ENCODE data around the gene CDK17.
"Not testable (repeated sequence)": the region's sequence is repeated elsewhere in the genome, so short reads cannot be mapped to it uniquely, and the experiment has no call there.

Gene CDK17

GRCh38 chr12:96361074-96361473 lies 39.2 kb downstream of the CDK17 start:
- intact Hi-C loops (cut with DNase I), result no loop called here

GRCh38 chr12:96360550-96360949 lies 39.7 kb downstream of the CDK17 start:
- intact Hi-C loops (cut with DNase I), result no loop called here
- no peak for DNase-seq

More at GRCh38 chr12:96361074-96361473, 39.2 kb downstream of the CDK17 start:
- DNase-seq, result no peak

GRCh38 chr12:96359328-96359727 lies 40.9 kb downstream of the CDK17 start:
- no peak for DNase-seq
- intact Hi-C loops (cut with DNase I), result no loop called here

GRCh38 chr12:96356831-96357230 lies 43.4 kb downstream of the CDK17 start:
- no peak for DNase-seq
- intact Hi-C loops (cut with DNase I), result no loop called here

- no peak for DNase-seq
- intact Hi-C loops (cut with DNase I), result no loop called here
Measured at GRCh38 chr12:96354844-96355534, 45.2 kb downstream of the CDK17 start.

GRCh38 chr12:96354326-96354725 lies 45.9 kb downstream of the CDK17 start:
- no peak for DNase-seq
- intact Hi-C loops (cut with DNase I), result no loop called here

GRCh38 chr12:96352161-96352835 lies 47.9 kb downstream of the CDK17 start:
- no peak for DNase-seq
- intact Hi-C loops (cut with DNase I), result no loop called here

- no peak for DNase-seq
- intact Hi-C loops (cut with DNase I), result no loop called here
Measured at GRCh38 chr12:96350982-96351381, 49.3 kb downstream of the CDK17 start.

- intact Hi-C loops (cut with DNase I), result no loop called here
- no peak for DNase-seq
Measured at GRCh38 chr12:96347130-96347699, 53.0 kb downstream of the CDK17 start.

- DNase-seq; intact Hi-C loops (cut with DNase I): not testable (repeated sequence)
Measured at GRCh38 chr12:96346716-96347115, 53.5 kb downstream of the CDK17 start.

- intact Hi-C loops (cut with DNase I), result no loop called here
- no peak for DNase-seq
Measured at GRCh38 chr12:96344124-96344695, 56.0 kb downstream of the CDK17 start.

- intact Hi-C loops (cut with DNase I), result no loop called here
- DNase-seq, result no peak
Measured at GRCh38 chr12:96343347-96343954, 56.8 kb downstream of the CDK17 start.

GRCh38 chr12:96339666-96340065 lies 60.6 kb downstream of the CDK17 start:
- intact Hi-C loops (cut with DNase I); DNase-seq: not testable (repeated sequence)

- DNase-seq, result no peak
Measured at GRCh38 chr12:96338852-96339471, 61.3 kb downstream of the CDK17 start.

GRCh38 chr12:96337953-96338352 lies 62.3 kb downstream of the CDK17 start:
- DNase-seq, result no peak
- intact Hi-C loops (cut with DNase I), result no loop called here

More at GRCh38 chr12:96338852-96339471, 61.3 kb downstream of the CDK17 start:
- intact Hi-C loops (cut with DNase I), result no loop called here

- no peak for DNase-seq
- intact Hi-C loops (cut with DNase I), result no loop called here
Measured at GRCh38 chr12:96336489-96336888, 63.8 kb downstream of the CDK17 start.

GRCh38 chr12:96335270-96335669 lies 65.0 kb downstream of the CDK17 start:
- no peak for DNase-seq
- intact Hi-C loops (cut with DNase I), result no loop called here

- intact Hi-C loops (cut with DNase I), result no loop called here
- DNase-seq, result no peak
Measured at GRCh38 chr12:96334502-96334901, 65.7 kb downstream of the CDK17 start.

GRCh38 chr12:96329545-96329944 lies 70.7 kb downstream of the CDK17 start:
- no peak for DNase-seq
- intact Hi-C loops (cut with DNase I), result no loop called here

GRCh38 chr12:96329018-96329417 lies 71.2 kb downstream of the CDK17 start:
- intact Hi-C loops (cut with DNase I), result no loop called here
- DNase-seq, result no peak

GRCh38 chr12:96327889-96328288 lies 72.3 kb downstream of the CDK17 start:
- DNase-seq, result no peak
- intact Hi-C loops (cut with DNase I), result no loop called here

All from posterior cingulate gyrus (tissue), 11 donors.